Stimulated activated CD4-positive, alpha-beta T cell treated with anti-CD3 and anti-CD28 coated beads, Interleukin-2, amount 100 ng/mL, for 48 hours (primary cell): ENCODE results near the gene BRDT.

Source experiments
- DNase-seq, 2 donors: peaks; one replicate each; pipeline ENCODE4 v3.0.0-alpha.2; 2020

The BRDT gene

GRCh38 chr1:91949356-91949699, at the start of gene BRDT:
Gene BRDT (plus strand): TSS chr1:91949401. CDS start chr1:91962755, 13,354 bp downstream.
- DNase-seq = no peak

GRCh38 chr1:91900562-91900961, 48.6 kb upstream of the BRDT start:
- no peak for DNase-seq

GRCh38 chr1:91901231-91901630, 48.0 kb upstream of the BRDT start:
- DNase-seq = no peak

- DNase-seq = no peak
Observed at GRCh38 chr1:91912266-91912665, 36.9 kb upstream of the BRDT start.

GRCh38 chr1:91913018-91913417, 36.2 kb upstream of the BRDT start:
- DNase-seq = no peak

- no peak for DNase-seq
Observed at GRCh38 chr1:91916046-91916445, 33.2 kb upstream of the BRDT start.

- DNase-seq = no peak
Observed at GRCh38 chr1:91916811-91917460, 32.3 kb upstream of the BRDT start.

GRCh38 chr1:91919962-91920361, 29.2 kb upstream of the BRDT start:
- no peak for DNase-seq

- no peak for DNase-seq
Observed at GRCh38 chr1:91924146-91924545, 25.1 kb upstream of the BRDT start.

- no peak for DNase-seq
Observed at GRCh38 chr1:91925644-91926435, 23.4 kb upstream of the BRDT start.

GRCh38 chr1:91928026-91928425, 21.2 kb upstream of the BRDT start:
- no peak for DNase-seq

- no peak for DNase-seq
Observed at GRCh38 chr1:91929250-91929649, 20.0 kb upstream of the BRDT start.

GRCh38 chr1:91937613-91938012, 11.6 kb upstream of the BRDT start:
- no peak for DNase-seq

- DNase-seq = no peak
Observed at GRCh38 chr1:91940496-91940895, 8.7 kb upstream of the BRDT start.

- no peak for DNase-seq
Observed at GRCh38 chr1:91944087-91944486, 5.1 kb upstream of the BRDT start.

- DNase-seq = no peak
Observed at GRCh38 chr1:91948097-91948496, 1.1 kb upstream of the BRDT start.

- no peak for DNase-seq
Observed at GRCh38 chr1:91948501-91949355, 473 bp upstream of the BRDT start.

- no peak for DNase-seq
Observed at GRCh38 chr1:91952187-91952586, 3.0 kb downstream of the BRDT start.

GRCh38 chr1:91958926-91959325, 9.7 kb downstream of the BRDT start:
- DNase-seq = no peak

GRCh38 chr1:91968334-91968733, 19.1 kb downstream of the BRDT start:
- no peak for DNase-seq

GRCh38 chr1:91979383-91979782, 30.2 kb downstream of the BRDT start:
- no peak for DNase-seq

GRCh38 chr1:91980663-91981062, 31.5 kb downstream of the BRDT start:
- DNase-seq = no peak

- no peak for DNase-seq
Observed at GRCh38 chr1:91981996-91982609, 32.9 kb downstream of the BRDT start.
